Measurements from ENCODE around the gene FXR2.
A peak's percentile ranks its signal among the peaks of the same experiment; 100 is the strongest.

The FXR2 gene

GRCh38 chr17:7579001-7579833 lies 35.5 kb downstream of the FXR2 start, which contains the start of gene CD68:
Gene CD68, plus strand, starts transcription at chr17:7579638. Its CDS starts 40 bp downstream, at chr17:7579678.
- no peaks in the 10 kb centered on the region for H3K9me2 ChIP-seq (replicated peaks; ENCODE audit: insufficient read depth, low read length)
- H3K27ac ChIP-seq (ENCODE audit: low read depth, low read length) = peak within 1 kb of the TSS; percentile 72
- H3K4me3 ChIP-seq (ENCODE audit: insufficient read depth, low read length, poor library complexity, severe bottlenecking) = no peak within 1 kb of the TSS
- H3K27me3 ChIP-seq (ENCODE audit: low read length) = no peaks in the 10 kb centered on the region
- H3K9ac ChIP-seq (ENCODE audit: low read length) = peak within 1 kb of the TSS; percentile 18; the same call in 1 of the 2 replicates
- H2AFZ ChIP-seq (ENCODE audit: low read depth, low read length, severe bottlenecking) = no peak within 1 kb of the TSS
- no peaks in the 10 kb centered on the region for H3K9me3 ChIP-seq (ENCODE audit: insufficient read depth, low read length)
- peaks cover 28% of the 10 kb centered on the region for H4K20me1 ChIP-seq (ENCODE audit: low read depth, low read length)
- peaks cover 30% of the 10 kb centered on the region for H3K79me2 ChIP-seq (ENCODE audit: insufficient read depth, low read length)
- peaks cover 71% of the 10 kb centered on the region for H3F3A ChIP-seq (ENCODE audit: insufficient read depth)
- peaks cover 27% of the 10 kb centered on the region for H3K36me3 ChIP-seq (ENCODE audit: low read length)
- H3K4me2 ChIP-seq (ENCODE audit: low read depth, low read length, poor library complexity, severe bottlenecking) = peak within 1 kb of the TSS; percentile 9
- TF ChIP-seq EZH2phosphoT487 (conservative IDR thresholded peaks at IDR 0.05; ENCODE audit: low read length) (no peak), CTCF (IDR thresholded peaks at IDR 0.05; ENCODE audit: insufficient read depth, low read length, poor library complexity, severe bottlenecking) (no peak)

GRCh38 chr17:7577327-7578199 lies 37.1 kb downstream of the FXR2 start:
- H3K27me3 ChIP-seq (ENCODE audit: low read length) = no peaks in the 10 kb centered on the region
- no peak for TF ChIP-seq EZH2phosphoT487 (conservative IDR thresholded peaks at IDR 0.05; ENCODE audit: low read length)
- no peak for TF ChIP-seq CTCF (IDR thresholded peaks at IDR 0.05; ENCODE audit: insufficient read depth, low read length, poor library complexity, severe bottlenecking)
- H3K9ac ChIP-seq (ENCODE audit: low read length) = no peak overlapping the region
- no peak overlapping the region for H2AFZ ChIP-seq (ENCODE audit: low read depth, low read length, severe bottlenecking)
- peaks cover 38% of the 10 kb centered on the region for H3K36me3 ChIP-seq (ENCODE audit: low read length)
- H3K4me2 ChIP-seq (ENCODE audit: low read depth, low read length, poor library complexity, severe bottlenecking) = no peak overlapping the region
- H3K27ac ChIP-seq (ENCODE audit: low read depth, low read length) = no peak overlapping the region
- no peaks in the 10 kb centered on the region for H3K9me3 ChIP-seq (ENCODE audit: insufficient read depth, low read length)
- peaks cover 37% of the 10 kb centered on the region for H3K79me2 ChIP-seq (ENCODE audit: insufficient read depth, low read length)
- H3K9me2 ChIP-seq (replicated peaks; ENCODE audit: insufficient read depth, low read length) = no peaks in the 10 kb centered on the region
- no peak overlapping the region for H3K4me3 ChIP-seq (ENCODE audit: insufficient read depth, low read length, poor library complexity, severe bottlenecking)
- H4K20me1 ChIP-seq (ENCODE audit: low read depth, low read length) = peaks cover 32% of the 10 kb centered on the region
- peaks cover 84% of the 10 kb centered on the region for H3F3A ChIP-seq (ENCODE audit: insufficient read depth)

- peaks cover 32% of the 10 kb centered on the region for H4K20me1 ChIP-seq (ENCODE audit: low read depth, low read length)
- H3K4me3 ChIP-seq (ENCODE audit: insufficient read depth, low read length, poor library complexity, severe bottlenecking) = no peak overlapping the region
- no peak overlapping the region for H3K9ac ChIP-seq (ENCODE audit: low read length)
- no peak overlapping the region for H2AFZ ChIP-seq (ENCODE audit: low read depth, low read length, severe bottlenecking)
- H3K27ac ChIP-seq (ENCODE audit: low read depth, low read length) = no peak overlapping the region
- no peak overlapping the region for H3K4me2 ChIP-seq (ENCODE audit: low read depth, low read length, poor library complexity, severe bottlenecking)
- H3K79me2 ChIP-seq (ENCODE audit: insufficient read depth, low read length) = peaks cover 35% of the 10 kb centered on the region
- peaks cover 85% of the 10 kb centered on the region for H3F3A ChIP-seq (ENCODE audit: insufficient read depth)
- no peaks in the 10 kb centered on the region for H3K9me3 ChIP-seq (ENCODE audit: insufficient read depth, low read length)
- no peaks in the 10 kb centered on the region for H3K27me3 ChIP-seq (ENCODE audit: low read length)
- no peaks in the 10 kb centered on the region for H3K9me2 ChIP-seq (replicated peaks; ENCODE audit: insufficient read depth, low read length)
- TF ChIP-seq EZH2phosphoT487 (conservative IDR thresholded peaks at IDR 0.05; ENCODE audit: low read length) = no peak
- no peak for TF ChIP-seq CTCF (IDR thresholded peaks at IDR 0.05; ENCODE audit: insufficient read depth, low read length, poor library complexity, severe bottlenecking)
- peaks cover 38% of the 10 kb centered on the region for H3K36me3 ChIP-seq (ENCODE audit: low read length)
Observed at GRCh38 chr17:7576432-7576937, 38.2 kb downstream of the FXR2 start.
